Measurements from ENCODE around the gene WNT4.

WNT4 gene

DNA sequence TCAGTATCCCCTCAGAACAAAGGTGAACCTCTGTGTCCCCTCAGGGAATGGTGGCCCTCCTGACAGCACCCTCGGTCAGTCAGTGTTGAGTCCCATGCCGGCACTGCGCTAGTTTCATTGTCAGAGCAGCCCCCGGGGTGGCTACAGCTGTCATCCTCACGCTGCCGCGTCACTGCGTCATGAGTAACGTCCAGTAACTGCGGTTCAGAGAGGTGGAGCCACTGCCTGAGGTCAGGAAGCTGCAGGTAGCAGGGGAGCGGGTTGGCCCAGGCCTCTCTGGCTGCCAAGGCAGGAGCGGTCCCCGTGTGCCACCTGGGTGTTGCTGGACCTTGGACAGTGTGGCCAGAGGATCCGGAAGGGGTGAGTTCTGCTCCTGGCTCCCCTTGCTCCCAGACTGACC lies 20.2 kb upstream of the WNT4 start:
- ATAC-seq, result no peak

DNA sequence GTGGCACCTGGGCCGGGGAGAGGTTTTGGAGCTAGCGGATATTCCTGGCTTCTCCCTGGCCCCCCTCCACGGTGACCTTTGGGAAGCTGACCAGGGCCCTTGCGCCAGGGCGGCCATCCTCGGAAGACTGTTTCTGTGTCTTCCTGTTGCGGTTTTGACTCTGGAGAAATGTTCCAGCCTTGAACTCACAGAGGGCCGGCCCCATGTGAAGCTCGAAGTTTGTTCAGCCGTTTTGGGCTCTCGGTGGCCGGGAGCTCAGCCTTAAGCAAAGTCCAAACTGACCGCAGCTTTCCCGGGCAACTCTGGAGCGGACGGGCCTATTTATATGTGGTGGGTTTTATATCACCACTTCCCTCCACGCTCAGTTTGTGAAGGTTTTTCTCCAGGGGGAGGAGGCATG lies 17.0 kb upstream of the WNT4 start:
- no peak for ATAC-seq

DNA sequence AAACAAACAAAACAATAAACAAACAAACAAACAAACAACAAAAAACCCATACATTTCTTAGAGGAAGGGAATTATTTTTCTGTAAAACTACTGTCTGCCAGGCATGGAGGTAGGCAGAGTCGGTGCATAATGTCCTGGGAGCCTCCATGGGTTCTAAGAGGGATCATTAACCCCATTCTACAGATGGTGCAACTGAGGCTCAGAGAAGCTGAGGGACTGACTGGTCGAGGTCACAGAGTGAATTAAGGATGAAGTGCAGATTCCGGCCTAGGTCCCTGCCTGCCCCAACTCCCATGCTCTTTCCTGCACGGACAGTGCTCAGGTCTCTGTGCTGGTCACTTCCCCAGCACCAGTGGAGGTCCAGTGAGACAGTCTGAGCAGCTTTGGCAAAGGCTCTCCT lies 15.8 kb upstream of the WNT4 start:
- ATAC-seq, result no peak

DNA sequence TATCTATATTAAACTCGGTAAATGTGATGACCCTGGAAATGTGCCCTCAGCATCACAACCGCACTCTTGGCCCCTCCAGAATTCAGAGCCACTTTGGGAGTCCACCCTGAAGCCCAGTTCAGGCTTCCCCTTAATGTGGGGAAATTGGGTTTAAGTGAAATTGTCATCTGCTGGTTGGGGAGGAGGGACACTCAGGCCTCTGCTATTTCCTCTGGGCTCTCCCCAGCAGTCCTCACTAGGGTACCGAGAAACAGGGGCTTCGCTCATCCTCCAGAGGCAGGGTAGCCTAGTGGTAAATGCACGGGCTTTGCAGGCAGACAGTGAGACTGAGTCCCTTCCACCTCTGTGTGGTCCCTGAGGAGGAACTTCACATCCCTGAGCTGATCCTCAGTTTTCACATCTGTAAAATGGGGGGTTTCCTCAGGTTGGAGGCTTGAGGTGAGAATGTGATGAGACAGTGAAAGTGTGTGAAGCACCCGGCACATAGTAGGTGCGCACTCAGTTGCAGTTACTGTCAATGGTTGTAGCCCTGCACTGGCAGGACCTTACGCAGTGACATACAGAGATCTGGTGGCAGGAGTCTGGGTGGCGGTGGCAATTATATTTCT lies 14.6 kb upstream of the WNT4 start:
- no peak for ATAC-seq

DNA sequence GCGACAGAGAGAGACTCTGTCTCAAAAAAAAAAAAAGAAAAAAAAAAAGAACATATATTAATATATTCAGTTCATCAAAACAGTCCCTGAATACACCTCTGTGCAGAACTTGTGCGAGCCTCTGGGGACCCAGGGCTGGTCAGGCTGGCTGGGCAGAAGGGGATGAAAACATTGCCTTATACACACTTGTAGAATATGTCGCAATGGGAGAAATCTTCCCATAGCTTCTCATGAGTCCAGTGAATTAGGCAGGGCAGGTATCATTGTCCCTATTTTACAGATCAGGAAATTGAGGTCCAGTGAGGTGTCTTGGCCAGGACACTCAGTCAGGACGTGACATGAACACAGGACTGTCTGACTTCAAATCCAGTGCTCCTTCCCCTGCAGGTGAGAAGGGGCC lies 12.6 kb upstream of the WNT4 start:
- no peak for ATAC-seq

DNA sequence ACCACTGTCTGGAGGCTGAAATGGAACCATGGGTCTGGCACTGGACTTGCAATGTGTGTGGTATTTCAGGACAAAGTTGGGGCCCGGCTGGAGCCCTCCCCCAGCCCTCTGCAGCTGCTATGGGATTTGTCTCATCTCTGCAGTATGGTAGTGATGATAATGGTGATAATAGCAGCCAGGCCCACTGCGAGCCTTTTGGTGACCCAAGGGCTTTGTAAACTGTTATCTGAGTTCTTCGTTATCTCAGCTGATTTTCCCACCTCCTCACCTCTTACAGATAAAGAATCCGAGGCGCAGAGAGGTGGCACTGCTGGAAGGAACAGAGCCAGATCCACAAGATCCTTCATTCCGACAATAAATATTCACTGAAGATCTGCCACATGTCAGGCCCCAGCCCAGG lies 11.7 kb upstream of the WNT4 start:
- no peak for ATAC-seq

DNA sequence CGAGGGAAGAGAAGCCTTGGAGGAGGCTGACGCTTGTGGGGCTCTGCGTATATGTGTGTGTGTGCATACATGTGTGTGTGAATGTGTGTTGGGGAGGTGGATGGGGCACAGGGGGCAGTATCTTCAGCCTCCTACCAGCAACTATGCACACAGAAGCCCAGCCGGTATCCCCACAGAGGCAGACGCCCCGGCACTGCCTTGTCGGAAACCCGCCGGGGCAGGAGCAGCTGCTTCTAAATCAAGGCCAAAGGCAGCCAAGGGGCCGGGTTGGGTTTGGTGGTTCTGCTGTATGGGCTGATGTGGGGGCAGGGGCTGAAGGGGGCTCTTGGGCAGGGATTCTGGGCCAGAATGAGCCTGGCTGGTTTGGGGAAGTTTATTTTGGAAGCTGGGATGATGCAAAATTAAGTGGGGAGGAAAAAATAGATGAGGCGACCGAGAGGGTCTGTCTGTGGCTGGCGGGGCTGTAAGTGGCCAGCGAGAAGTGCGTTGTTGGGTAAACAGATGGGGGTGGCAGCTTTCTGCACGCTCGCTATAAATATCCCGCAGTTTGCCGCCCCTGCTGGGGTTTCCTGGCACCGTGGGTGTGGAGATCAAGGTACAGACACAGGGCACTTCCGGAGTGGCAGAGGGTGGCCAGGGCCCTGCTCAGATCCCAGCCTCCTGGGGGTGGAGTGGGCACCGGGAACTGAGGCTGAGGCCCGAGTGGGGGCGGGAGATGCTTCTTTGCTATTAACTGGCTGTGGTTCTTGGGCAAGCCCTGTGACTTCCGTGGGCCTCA lies 11.0 kb upstream of the WNT4 start:
- ATAC-seq, result no peak

DNA sequence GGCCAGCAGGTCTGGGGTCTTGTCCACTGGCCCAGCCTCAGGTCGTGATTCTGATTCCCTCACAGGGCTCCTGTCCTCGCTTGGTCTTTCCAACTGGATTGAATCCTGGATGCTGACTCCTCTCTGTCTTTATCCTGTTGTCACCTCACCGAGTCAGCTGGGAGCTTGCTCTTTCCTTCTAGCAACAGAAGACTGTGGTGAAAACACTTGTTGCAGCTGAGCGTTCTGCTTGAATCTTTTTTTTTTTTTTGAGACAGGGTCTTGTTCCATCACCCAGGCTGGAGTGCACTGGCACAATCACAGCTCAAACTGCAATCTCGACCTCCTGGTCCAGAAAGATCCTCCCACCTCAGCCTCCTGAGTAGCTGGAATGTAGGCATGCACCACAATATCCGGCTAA lies 8.0 kb upstream of the WNT4 start:
- no peak for ATAC-seq

DNA sequence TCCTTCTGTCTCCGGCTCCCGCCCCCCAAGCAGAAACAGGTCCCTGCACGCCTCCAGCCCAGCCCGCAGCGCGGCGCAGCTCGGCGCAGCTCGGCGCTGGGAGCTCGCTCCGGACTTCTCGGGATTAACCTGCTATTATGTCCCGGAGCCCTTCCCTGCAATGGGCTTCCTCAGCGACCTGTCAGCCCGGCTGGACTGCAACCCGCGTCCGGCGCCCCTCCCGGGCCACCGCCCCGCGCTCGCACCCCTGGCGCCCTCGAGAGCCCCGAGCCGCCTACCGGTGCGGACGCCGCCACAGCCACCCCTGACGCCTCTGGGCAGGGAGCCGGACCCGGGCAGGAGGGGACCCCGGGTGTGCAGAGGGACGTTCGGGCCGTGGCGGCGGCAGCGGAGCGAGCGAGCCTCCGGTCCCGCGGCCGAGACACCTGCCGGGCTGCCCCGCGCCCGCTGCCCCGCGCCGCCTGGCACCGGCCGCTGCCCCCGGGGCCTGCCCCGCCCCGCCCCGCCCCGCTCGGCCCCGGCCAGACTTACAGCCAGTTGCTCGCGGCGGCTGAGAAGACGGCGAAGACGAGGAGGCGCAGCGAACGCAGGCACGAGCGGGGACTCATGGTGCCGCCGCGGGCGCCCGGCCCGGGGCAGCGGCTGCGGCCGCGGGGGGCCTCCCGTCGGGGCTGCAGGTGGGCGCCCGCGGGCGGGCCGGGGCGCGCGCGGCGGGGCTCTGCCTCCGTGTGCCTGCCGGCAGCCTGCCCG lies 407 bp downstream of the WNT4 start:
- peak; percentile 20 to 52 for ATAC-seq

DNA sequence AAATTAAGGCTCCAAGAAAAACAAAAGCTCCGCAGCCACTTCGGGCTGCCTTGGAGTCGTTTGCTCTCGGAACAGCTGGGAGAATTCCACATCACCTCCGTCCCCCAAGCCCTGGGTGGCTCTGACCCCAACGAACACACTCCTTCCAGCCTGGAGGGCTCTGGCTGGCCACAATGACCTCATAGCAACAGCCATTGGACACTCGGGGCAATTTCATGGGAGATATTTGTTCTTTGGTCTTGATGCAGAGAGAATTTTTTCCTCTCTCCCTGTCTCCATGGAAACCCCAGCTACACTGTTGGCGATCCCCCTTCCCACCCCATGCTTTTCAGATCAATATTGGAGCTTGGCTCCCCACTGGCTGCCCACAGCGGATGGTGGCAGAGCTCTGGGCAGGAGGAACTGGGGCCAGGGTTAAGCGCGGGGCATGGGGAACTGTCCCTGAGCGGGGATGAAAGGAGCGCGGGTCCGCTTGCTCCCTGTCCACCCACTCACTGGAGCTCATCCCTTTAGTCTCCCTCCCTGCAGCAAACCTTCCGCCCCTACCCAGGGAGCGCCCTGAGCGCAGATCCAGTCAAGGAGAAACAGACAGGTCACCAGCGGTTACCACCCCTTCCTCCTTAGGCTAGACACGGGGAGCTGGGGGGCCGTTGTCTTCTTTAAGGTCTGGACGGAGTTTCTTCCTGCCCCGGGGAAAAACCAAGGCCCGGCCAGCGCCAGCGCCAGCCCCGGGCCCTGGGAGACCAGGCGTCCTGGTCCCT lies 1.2 kb downstream of the WNT4 start:
- no peak for ATAC-seq

DNA sequence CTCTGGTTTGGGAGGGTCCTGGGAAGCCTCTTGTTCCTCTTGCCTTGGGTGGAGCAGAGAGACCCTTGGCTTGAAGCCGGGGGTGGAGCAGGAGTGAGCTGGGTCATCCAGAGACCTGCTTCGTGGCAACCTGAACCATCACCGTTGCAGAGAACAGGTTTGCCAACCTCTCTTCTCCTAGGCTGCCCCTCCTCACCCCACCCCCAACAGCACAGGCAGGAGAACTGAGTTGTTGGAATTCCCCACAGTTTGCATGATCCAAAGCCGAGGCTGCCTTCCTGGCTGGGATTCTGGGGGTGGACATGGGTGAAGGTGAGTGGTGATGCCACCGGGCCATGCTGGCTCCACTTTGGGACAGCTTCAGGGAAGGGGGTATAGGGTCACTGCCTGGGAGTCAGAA lies 2.2 kb downstream of the WNT4 start:
- ATAC-seq, result no peak

DNA sequence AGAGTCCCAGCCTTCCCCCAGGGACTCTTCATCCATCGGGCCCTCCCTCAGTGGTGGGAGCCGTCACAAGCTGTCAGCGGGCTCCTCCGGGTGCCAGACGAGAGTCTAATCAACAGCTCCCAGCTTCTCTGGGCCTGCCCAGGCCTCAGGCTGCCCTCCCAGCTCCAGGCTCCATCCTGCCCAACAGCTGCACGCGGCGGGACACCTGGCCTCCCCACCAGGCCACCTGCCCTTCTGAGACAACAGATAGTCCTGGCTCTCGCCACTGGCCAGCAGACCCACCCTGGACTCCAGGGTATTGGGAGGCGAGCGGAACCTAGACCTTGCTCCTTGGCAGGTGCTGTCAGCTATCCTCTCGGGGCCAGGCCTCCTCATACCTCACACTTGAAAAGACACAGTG lies 3.1 kb downstream of the WNT4 start:
- ATAC-seq, result no peak

DNA sequence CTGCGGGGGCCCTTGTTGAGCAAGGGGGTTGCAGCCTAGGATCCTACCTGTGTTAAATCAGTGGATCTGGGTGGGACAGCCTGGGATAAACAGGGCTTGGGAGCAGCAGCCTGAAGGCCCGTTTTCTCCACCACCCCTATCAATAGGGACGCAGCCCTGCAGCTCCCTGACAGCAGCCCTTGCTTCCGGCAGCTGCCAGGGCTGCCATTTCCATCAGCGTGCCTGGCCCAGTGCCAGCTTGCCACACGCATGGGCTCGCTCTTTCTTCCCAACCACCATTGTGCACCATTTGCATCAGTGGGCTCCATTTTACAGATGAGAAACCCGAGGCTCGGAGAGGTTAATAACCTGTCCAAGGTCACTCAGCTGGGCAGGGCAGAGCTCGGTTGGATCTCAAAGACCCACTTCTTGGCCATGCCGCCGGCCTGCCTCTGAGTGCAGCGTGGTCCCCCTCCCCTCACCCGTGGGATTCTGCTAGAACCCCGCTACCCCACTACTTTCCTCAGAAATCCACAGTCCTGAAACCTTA lies 3.8 kb downstream of the WNT4 start:
- no peak for ATAC-seq

DNA sequence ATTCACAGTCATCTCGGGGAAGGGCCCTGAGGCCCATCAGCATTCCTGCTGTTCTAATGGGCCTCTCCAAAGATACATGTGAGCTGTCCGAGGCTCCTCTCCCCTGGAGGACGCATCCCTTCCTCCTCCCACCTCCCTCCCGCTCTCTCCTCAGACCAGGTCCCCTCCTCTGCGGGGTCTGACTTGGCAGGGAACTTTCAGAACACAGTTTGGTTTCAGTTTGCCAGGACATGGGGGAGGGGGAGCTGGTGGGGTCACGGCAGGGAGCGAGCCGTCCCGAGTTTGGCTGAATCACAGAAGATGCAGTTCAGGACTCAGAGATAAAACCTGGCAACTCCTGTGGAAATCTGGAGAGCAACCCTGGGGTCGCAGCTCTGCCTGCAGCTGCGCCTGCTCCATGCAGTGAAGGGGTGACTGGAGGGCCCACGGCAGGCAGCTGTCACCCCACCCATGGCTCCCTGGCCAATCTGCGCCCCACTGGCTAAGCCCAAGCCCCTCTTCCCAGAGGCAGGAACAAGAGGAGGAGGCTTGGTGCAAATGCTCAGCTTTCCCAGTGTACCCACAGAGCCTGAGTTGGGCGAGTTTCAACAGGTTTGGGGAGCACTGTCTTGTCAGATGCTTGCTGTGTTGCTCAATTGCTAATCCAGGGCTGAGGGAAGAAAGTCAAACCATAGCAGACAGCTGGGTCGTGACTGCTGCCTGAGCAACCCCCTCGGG lies 5.7 kb downstream of the WNT4 start:
- ATAC-seq, result no peak

DNA sequence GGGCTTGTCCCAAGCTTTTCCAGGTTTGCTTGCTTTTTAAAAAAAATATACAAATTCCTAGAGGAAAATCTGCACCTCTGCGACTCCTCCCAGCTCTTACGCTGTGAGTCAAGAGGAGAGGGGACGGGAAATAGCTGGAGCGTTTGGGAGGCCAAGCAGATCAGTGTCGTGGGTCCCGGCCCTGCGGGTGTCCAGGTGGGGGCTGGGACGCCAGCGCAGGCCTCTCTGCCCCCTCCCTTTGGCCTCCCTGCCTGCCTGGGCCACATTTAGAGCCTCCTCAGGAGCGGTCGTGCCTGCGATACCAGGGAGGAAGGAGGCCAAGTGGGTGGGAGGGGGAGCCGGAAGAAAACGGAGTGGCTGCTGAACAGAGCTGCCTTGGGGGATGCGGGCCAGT lies 9.0 kb downstream of the WNT4 start:
- ATAC-seq, result no peak

DNA sequence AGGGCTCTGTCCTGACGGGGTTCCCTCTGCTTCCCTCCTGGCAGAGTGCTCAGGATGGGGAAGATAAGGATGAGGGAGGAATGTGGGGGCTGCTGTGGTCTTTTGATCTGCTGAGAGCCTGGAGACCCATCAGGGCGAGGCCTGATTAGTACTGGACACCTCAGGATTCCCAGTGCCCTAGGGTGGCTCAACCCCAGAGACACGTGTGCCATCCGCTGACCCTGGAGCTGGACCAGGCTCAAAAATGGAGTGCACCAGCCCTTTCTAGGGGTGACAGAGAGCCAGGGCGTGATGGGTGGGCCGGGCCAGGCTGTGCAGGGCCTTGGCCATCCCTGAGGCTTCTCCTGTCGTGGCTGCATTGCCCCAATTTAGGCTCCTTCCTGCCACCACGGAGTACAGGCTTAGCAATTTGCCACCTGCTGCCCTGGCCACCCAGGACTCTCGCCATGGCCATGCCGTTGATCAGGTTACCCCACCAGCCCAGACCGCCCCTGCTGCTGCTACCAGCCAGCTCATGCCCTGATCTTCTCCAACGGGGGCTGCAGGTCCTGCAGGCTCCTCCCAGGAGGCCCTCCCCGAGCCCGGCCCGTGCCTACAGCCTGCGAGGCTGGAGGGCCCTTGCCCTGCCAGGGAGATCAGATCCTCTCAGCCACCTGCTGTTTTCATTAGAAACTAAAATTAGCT lies 9.5 kb downstream of the WNT4 start:
- no peak for ATAC-seq

DNA sequence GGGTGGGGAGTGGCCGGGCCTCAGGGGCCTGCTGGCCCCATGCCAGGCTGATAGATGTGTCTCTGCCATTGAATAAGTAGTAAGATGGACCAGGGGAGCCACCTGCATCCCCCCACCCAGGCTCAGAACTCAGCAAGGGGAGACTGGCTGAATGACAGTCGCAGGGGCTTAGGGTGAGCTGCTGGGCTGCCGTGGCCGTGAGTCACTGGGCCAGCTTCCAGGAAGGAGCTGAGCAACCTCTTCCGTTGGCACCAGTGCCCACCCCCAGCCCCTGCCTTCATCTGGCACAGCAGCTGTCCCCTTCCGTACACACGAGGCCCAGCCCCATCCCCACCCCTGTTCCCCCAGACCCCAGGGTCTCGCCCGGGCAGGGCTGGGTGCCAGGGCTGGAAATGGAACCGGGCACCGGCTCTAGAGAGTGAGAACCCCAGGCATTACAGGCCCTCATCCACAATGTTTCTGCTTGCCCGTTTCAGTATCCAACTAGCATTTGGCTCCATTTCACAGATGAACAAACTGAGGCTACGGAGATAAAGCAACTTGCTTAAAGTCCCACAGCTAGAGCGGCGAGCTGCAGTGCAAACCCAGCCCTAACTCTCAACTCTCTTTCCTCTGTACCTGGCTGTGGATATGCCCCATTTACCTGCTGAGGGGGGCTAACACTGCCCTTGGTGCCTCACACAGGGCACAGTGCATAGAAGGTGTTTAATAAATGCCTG lies 10.2 kb downstream of the WNT4 start:
- no peak for ATAC-seq

DNA sequence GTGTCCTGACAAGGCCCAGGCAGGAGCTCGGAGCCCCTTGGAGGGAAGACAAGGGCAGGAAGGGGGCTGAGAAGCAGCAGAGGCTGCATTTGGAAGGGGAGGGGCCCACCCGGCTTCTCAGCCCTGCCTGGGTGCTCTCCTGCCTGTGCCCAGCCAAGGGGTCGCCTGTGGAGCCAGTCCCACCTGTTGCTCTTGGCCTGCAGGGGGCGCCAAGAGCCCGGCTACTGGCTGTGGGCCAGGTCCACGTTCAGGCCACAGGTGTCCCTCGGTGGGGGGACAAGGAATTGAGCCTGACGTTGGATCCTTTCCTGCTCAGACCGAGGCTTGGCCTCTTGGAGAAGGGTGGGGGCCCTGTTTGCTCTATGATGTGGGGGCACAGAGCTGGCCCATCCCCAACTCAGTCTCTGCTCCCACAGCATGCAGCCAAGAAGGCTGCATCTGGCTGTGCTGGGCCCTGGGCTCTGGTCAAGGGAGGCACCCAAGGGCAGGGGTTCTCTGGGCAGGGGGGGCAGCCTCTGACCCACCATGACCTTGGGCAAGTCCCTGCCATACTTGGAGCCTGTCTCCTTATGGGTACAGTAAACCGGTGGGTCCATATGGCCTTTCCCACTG lies 10.9 kb downstream of the WNT4 start:
- peak; percentile 53 to 58 for ATAC-seq

DNA sequence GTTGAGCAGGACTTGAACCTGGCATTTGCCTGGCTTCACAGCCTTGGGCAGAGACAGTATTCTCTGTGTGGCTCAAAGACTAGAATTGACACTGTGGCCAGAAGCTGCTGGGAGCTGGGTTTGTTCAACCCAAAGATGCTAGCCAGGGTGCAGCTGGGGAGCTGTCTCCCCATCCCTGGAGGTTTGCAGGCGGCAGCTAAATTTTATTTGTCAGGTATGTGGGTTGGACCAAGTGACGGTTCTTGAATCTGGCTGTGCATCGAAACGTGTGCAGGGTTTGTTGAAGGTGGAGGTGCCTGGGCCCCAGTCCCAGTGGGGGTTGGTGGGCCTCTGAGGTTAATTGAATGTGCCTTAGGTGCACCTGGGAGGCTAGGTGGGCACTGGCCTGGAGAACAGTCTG lies 11.8 kb downstream of the WNT4 start:
- no peak for ATAC-seq

DNA sequence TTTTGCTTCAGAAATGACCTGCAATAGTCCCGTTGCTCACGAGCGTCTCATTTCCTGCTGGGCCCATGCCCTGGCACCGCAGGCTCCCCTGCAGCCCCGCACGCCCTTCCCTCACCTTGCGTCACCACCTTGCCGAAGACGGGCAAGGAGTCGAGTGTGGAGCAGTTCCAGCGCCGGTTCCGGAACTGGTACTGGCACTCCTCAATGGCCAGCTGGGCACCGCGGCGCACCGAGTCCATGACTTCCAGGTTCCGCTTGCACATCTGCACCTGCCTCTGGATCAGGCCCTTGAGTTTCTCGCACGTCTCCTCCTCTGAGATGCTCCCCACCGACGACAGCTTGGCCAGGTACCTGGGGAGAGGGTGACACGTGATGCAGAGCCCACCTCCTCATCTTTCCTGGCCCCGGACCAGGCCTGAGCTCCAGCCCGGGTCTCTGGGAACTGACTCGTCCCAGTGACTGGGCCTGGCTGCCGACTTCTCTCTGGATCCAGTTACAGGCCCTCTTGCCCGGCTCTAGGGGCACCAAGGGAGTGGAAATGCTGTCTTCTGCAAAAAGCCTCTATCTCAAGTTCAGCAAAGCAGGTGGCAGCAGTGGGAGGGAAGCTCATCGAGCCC lies 13.3 kb downstream of the WNT4 start:
- no peak for ATAC-seq
